Osteoblast (primary cell): ENCODE results near the gene KLHL24. TPM values are rescaled to one million over a fixed set of nuclear protein-coding genes. Genes with fewer than 3 reads are reported as not detected.
"Not testable (repeated sequence)": the region's sequence is repeated elsewhere in the genome, so short reads cannot be mapped to it uniquely, and the experiment has no call there.

ENCODE experiments used
- DNase-seq: peaks from one replicate; pipeline ENCODE4 v3.0.0; 2011; ENCODE audit warnings: low spot score, mixed read lengths; ENCODE audit not compliant: insufficient read length; ENCODE audit errors: missing footprints
- H2AFZ ChIP-seq: 2 replicates; pipeline ENCODE4 v1.6.0; 2011; ENCODE audit warnings: mild to moderate bottlenecking, low read length
- H3K27ac ChIP-seq: 2 replicates; pipeline ENCODE4 v1.5.1; 2011; ENCODE audit warnings: mild to moderate bottlenecking, low read depth, low read length, moderate library complexity
- H3K27me3 ChIP-seq: 2 replicates; pipeline ENCODE4 v1.6.0; 2012; ENCODE audit warnings: mild to moderate bottlenecking, control low read depth, inconsistent platforms, low read length, moderate library complexity; ENCODE audit not compliant: insufficient read depth
- H3K36me3 ChIP-seq: 2 replicates; pipeline ENCODE4 v1.5.1; 2011; ENCODE audit warnings: mild to moderate bottlenecking, low read length, control low read depth, moderate library complexity; ENCODE audit not compliant: insufficient read depth
- H3K4me1 ChIP-seq: 2 replicates; pipeline ENCODE4 v1.5.1; 2011; ENCODE audit warnings: mild to moderate bottlenecking, low read length, control low read depth, moderate library complexity; ENCODE audit not compliant: insufficient read depth
- H3K4me2 ChIP-seq: 2 replicates; pipeline ENCODE4 v1.6.0; 2011; ENCODE audit warnings: mild to moderate bottlenecking, low read length; ENCODE audit not compliant: insufficient read depth
- H3K4me3 ChIP-seq: fragments of 200-600 bp; sonication (generic); 3 replicates; pipeline ENCODE4 v1.5.1; 2012; ENCODE audit warnings: mild to moderate bottlenecking, low read length, inconsistent platforms; ENCODE audit not compliant: insufficient read depth
- H3K79me2 ChIP-seq: 2 replicates; pipeline ENCODE4 v1.6.0; 2012; ENCODE audit warnings: mild to moderate bottlenecking, low read length, control low read depth, inconsistent platforms; ENCODE audit not compliant: insufficient read depth
- H3K9me3 ChIP-seq: 2 replicates; pipeline ENCODE4 v1.5.1; 2011; ENCODE audit warnings: low read depth, low read length, control low read depth
- H4K20me1 ChIP-seq: 2 replicates; pipeline ENCODE4 v1.6.0; 2012; ENCODE audit warnings: mild to moderate bottlenecking, low read length, control low read depth; ENCODE audit not compliant: insufficient read depth
- CTCF ChIP-seq: IDR thresholded peaks from 2 replicates; pipeline ENCODE4 v1.5.1; 2011; ENCODE audit warnings: mild to moderate bottlenecking, low read depth, low read length, moderate library complexity; ENCODE audit errors: extremely low read depth
- total RNA-seq: library from RNA; depleted of rRNA; stranded (reverse); fragments of >200 nt; gene quantifications from 2 replicates; pipeline ENCODE4 v1.2.3, GENCODE V29; 2012

Gene KLHL24
- total RNA-seq, 1 donor = 174 TPM

- Histone ChIP-seq H3K4me2 (peak overlapping the region; percentile 82), H4K20me1 (peaks cover 19% of the 10 kb centered on the region), H3K27ac (peak overlapping the region; percentile 79), H3K27me3 (no peaks in the 10 kb centered on the region), H2AFZ (peak overlapping the region; percentile 92), H3K4me3 (peak overlapping the region; percentile 97), H3K36me3 (no peaks in the 10 kb centered on the region), H3K4me1 (peaks cover 5% of the 10 kb centered on the region), H3K9me3 (no peaks in the 10 kb centered on the region), H3K79me2 (peaks cover 60% of the 10 kb centered on the region)
- DNase-seq = peak; percentile 94
- TF ChIP-seq CTCF = no peak
Measured at GRCh38 chr3:183698318-183698751, 62.9 kb downstream of the KLHL24 start.

GRCh38 chr3:183698756-183699155, 63.3 kb downstream of the KLHL24 start:
- Histone ChIP-seq H3K27ac (peak overlapping the region; percentile 79), H3K4me3 (peak overlapping the region; percentile 97), H3K9me3 (no peaks in the 10 kb centered on the region), H2AFZ (peak overlapping the region; percentile 92), H3K4me2 (peak overlapping the region; percentile 82), H3K79me2 (peaks cover 64% of the 10 kb centered on the region), H3K27me3 (no peaks in the 10 kb centered on the region), H3K4me1 (peaks cover 5% of the 10 kb centered on the region), H3K36me3 (no peaks in the 10 kb centered on the region), H4K20me1 (peaks cover 19% of the 10 kb centered on the region)
- peak; percentile 67 for DNase-seq
- TF ChIP-seq CTCF = no peak

- Histone ChIP-seq H4K20me1 (peaks cover 24% of the 10 kb centered on the region), H3K4me1 (peaks cover 5% of the 10 kb centered on the region), H3K4me3 (peak overlapping the region; percentile 97), H3K27me3 (no peaks in the 10 kb centered on the region), H3K4me2 (peak overlapping the region; percentile 82), H3K79me2 (peaks cover 71% of the 10 kb centered on the region), H3K36me3 (no peaks in the 10 kb centered on the region), H3K27ac (peak overlapping the region; percentile 79), H2AFZ (no peak overlapping the region), H3K9me3 (no peaks in the 10 kb centered on the region)
- DNase-seq = peak; percentile 83
- TF ChIP-seq CTCF = no peak
Measured at GRCh38 chr3:183699238-183699947, 64.0 kb downstream of the KLHL24 start.

- Histone ChIP-seq H3K27me3 (no peaks in the 10 kb centered on the region), H4K20me1 (peaks cover 32% of the 10 kb centered on the region), H3K4me1 (peaks cover 5% of the 10 kb centered on the region), H3K27ac (no peak overlapping the region), H3K79me2 (peaks cover 94% of the 10 kb centered on the region), H3K36me3 (no peaks in the 10 kb centered on the region), H3K4me3 (no peak overlapping the region), H3K9me3 (no peaks in the 10 kb centered on the region), H3K4me2 (no peak overlapping the region), H2AFZ (no peak overlapping the region)
- TF ChIP-seq CTCF = no peak
- DNase-seq = no peak
Measured at GRCh38 chr3:183701744-183702143, 66.3 kb downstream of the KLHL24 start.

- H3K4me3 ChIP-seq, H3K9me3 ChIP-seq, H2AFZ ChIP-seq, DNase-seq, H3K36me3 ChIP-seq, H3K27me3 ChIP-seq, H3K27ac ChIP-seq, H3K4me2 ChIP-seq, H3K4me1 ChIP-seq: not testable (repeated sequence)
- peaks cover 37% of the 10 kb centered on the region for H4K20me1 ChIP-seq
- H3K79me2 ChIP-seq = peaks cover 100% of the 10 kb centered on the region
Measured at GRCh38 chr3:183703892-183704291, 68.5 kb downstream of the KLHL24 start.
